ENCODE results near the gene LRP10. TPM values are rescaled to one million over a fixed set of nuclear protein-coding genes. Genes with fewer than 3 reads are reported as not detected.
A peak's percentile ranks its signal among the peaks of the same experiment; 100 is the strongest.

Gene LRP10
- total RNA-seq, 1 experiment from 2014 or later, result 42.7 TPM

DNA sequence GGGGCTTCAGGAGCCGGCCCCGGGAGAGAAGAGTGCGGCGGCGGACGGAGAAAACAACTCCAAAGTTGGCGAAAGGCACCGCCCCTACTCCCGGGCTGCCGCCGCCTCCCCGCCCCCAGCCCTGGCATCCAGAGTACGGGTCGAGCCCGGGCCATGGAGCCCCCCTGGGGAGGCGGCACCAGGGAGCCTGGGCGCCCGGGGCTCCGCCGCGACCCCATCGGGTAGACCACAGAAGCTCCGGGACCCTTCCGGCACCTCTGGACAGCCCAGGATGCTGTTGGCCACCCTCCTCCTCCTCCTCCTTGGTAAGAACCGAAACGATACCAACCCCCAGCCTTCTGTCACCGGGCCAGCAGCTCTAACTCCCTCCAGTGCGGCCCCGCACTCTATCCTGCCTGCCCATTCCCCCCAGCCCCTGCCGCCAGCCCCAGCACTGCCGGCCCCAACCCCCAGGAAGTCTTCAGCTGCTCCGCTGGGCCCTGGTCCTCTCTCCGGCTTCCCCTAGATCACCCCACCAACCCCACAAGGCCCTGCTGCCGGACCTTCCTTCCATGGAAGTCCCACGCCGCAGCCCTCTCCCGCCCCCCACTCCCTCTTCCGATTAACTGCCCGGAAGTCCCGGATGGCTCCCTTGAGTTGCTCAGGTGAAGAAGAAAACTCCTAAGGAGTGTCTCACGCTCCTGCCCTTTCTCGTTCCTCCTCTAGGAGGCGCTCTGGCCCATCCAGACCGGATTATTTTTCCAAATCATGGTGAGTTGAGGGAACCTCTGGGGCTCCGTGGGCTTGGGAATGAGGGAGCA lies 693 bp downstream of the LRP10 start:
- ChIA-PET POLR2A (interaction anchor here (1.0 to 3.0 kb wide), 3 partner anchors 10 to 221 kb away, joined by 5 to 24 read pairs (median 7); partner anchors contain the start of gene REM2), RAD21 (ENCODE audit: low non-redundant PET in 1 of 2, low total read pairs in 2 of 2, uncharacterized antibody in 2 of 2, unreplicated experiment in 2 of 2) (interaction anchor here (0.7 to 1.2 kb wide), 2 partner anchors 19 to 216 kb away, joined by 3 read pairs; no protein-coding TSS in a partner anchor), CTCF (interaction anchor here (0.6 to 3.8 kb wide), 16 partner anchors 10 to 302 kb away, joined by 3 to 51 read pairs (median 4); partner anchors contain the start of gene REM2)
- H4K20me1 ChIP-seq (ENCODE audit: insufficient read depth), result no peaks in the 10 kb centered on the region
- no peaks in the 10 kb centered on the region for H3K27me3 ChIP-seq (ENCODE audit: insufficient read depth, low read length)
- peak; percentile 69 for ATAC-seq
- no peaks in the 10 kb centered on the region for H3K9me2 ChIP-seq (ENCODE audit: insufficient read depth)
- H3K79me2 ChIP-seq (ENCODE audit: insufficient read depth, low read length), result no peaks in the 10 kb centered on the region
- BruUV-seq (replicated peaks), result no TSS peak
- H3K4me1 ChIP-seq (ENCODE audit: control insufficient read depth in 1 of 2, insufficient read depth in 2 of 2, low read length in 2 of 2), result peaks cover 14 to 28% of the 10 kb centered on the region in 2 experiments
- peaks cover 3% of the 10 kb centered on the region in 2 experiments; a peak in 1 of 4 replicates for H3K36me3 ChIP-seq (ENCODE audit: control insufficient read depth in 1 of 2, insufficient read depth in 2 of 2, low read length in 2 of 2)
- peak overlapping the region; percentile 78 for H3K9ac ChIP-seq (ENCODE audit: low read length)
- H3K4me2 ChIP-seq (ENCODE audit: low read length), result peak overlapping the region; percentile 82
- H3K4me3 ChIP-seq (replicated peaks in 1 of 2; ENCODE audit: low read depth in 1 of 2, low read length in 2 of 2), result peak overlapping the region; percentile 71 to 89
- no peaks in the 10 kb centered on the region for H3K9me3 ChIP-seq (ENCODE audit: control insufficient read depth in 1 of 2, insufficient read depth in 1 of 2, low read depth in 1 of 2, low read length in 2 of 2)
- peak; percentile 64 for DNase-seq (ENCODE audit: low read depth, low spot score)
- TF ChIP-seq CEBPB (IDR thresholded peaks at IDR 0.05; ENCODE audit: low read depth) (no peak), ELF1 (IDR thresholded peaks at IDR 0.05; ENCODE audit: borderline replicate concordance, low read depth) (no peak; the same call in 1 of the 2 replicates), MAX (IDR thresholded peaks at IDR 0.05) (no peak), POLR2AphosphoS5 (IDR thresholded peaks at IDR 0.05; ENCODE audit: low read depth, low read length) (peak; percentile 52; the same call in 1 of the 2 replicates), ZNF274 (IDR thresholded peaks at IDR 0.05; ENCODE audit: low read depth, low read length) (no peak), ZFX (IDR thresholded peaks at IDR 0.05) (peak; percentile 42; the same call in 1 of the 2 replicates), FOSL1 (IDR thresholded peaks at IDR 0.05; ENCODE audit: low read depth) (no peak), YY1 (IDR thresholded peaks at IDR 0.05; ENCODE audit: extremely low read depth, insufficient replicate concordance, low read depth, low read length) (peak; percentile 67), SP1 (IDR thresholded peaks at IDR 0.05; ENCODE audit: low read depth) (no peak), SRF (IDR thresholded peaks at IDR 0.05; ENCODE audit: low read depth) (no peak), SIN3A (IDR thresholded peaks at IDR 0.05; ENCODE audit: low read depth) (no peak), RAD21 (IDR thresholded peaks at IDR 0.05; ENCODE audit: low read depth) (peak; percentile 79), CTCF (IDR thresholded peaks at IDR 0.05 in 2 of 3, conservative IDR thresholded peaks at IDR 0.05 in 1 of 3; ENCODE audit: borderline replicate concordance in 1 of 3, insufficient read depth in 1 of 3, low read depth in 2 of 3, low read length in 2 of 3) (peak; percentile 84 to 98 (median 98)), POLR2A (IDR thresholded peaks at IDR 0.05; ENCODE audit: borderline replicate concordance, extremely low read depth, insufficient read depth, insufficient read length) (no peak)
- TF ChIP-seq, protein P1, sequence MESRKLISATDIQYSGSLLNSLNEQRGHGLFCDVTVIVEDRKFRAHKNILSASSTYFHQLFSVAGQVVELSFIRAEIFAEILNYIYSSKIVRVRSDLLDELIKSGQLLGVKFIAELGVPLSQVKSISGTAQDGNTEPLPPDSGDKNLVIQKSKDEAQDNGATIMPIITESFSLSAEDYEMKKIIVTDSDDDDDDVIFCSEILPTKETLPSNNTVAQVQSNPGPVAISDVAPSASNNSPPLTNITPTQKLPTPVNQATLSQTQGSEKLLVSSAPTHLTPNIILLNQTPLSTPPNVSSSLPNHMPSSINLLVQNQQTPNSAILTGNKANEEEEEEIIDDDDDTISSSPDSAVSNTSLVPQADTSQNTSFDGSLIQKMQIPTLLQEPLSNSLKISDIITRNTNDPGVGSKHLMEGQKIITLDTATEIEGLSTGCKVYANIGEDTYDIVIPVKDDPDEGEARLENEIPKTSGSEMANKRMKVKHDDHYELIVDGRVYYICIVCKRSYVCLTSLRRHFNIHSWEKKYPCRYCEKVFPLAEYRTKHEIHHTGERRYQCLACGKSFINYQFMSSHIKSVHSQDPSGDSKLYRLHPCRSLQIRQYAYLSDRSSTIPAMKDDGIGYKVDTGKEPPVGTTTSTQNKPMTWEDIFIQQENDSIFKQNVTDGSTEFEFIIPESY (IDR thresholded peaks at IDR 0.05; ENCODE audit: extremely low read depth, insufficient replicate concordance, low read length), result no peak
- intact Hi-C loops (cut with micrococcal nuclease), result loop anchor here (1.0 to 5.0 kb wide), 3 partner anchors 14 to 45 kb away; partner anchors contain the start of gene RBM23
- H3K27ac ChIP-seq (ENCODE audit: low read depth, low read length), result peak overlapping the region; percentile 98
- H2AFZ ChIP-seq (ENCODE audit: low read depth, low read length, poor library complexity, severe bottlenecking), result peak overlapping the region; percentile 2
